NCI-H69 (cell line): Measurements from ENCODE around the gene GFOD1.
A peak's percentile ranks its signal among the peaks of the same experiment; 100 is the strongest.
"Not testable (repeated sequence)": the region's sequence is repeated elsewhere in the genome, so short reads cannot be mapped to it uniquely, and the experiment has no call there.

ENCODE experiments used
- DNase-seq: peaks from one replicate; lab custom pipeline; 2025; lab: John Stamatoyannopoulos, UW

GFOD1 gene

GRCh38 chr6:13463941-13464340 is 23.5 kb downstream of the GFOD1 start:
- DNase-seq, result no peak

- no peak for DNase-seq
Measured at GRCh38 chr6:13463328-13463717, 24.1 kb downstream of the GFOD1 start.

- peak; percentile 46 for DNase-seq
Measured at GRCh38 chr6:13462458-13463327, 24.7 kb downstream of the GFOD1 start.

GRCh38 chr6:13461805-13462204 is 25.6 kb downstream of the GFOD1 start:
- DNase-seq, result peak; percentile 41

- DNase-seq, result no peak
Measured at GRCh38 chr6:13461307-13461706, 26.1 kb downstream of the GFOD1 start.

- not testable (repeated sequence) for DNase-seq
Measured at GRCh38 chr6:13460289-13460688, 27.1 kb downstream of the GFOD1 start.

- DNase-seq, result no peak
Measured at GRCh38 chr6:13457577-13457976, 29.8 kb downstream of the GFOD1 start.

- DNase-seq, result no peak
Measured at GRCh38 chr6:13455552-13455966, 31.8 kb downstream of the GFOD1 start.

- peak; percentile 14 for DNase-seq
Measured at GRCh38 chr6:13454286-13455221, 32.8 kb downstream of the GFOD1 start.

- DNase-seq, result peak; percentile 91
Measured at GRCh38 chr6:13453771-13454251, 33.6 kb downstream of the GFOD1 start.

GRCh38 chr6:13453153-13453552 is 34.2 kb downstream of the GFOD1 start:
- DNase-seq, result no peak

GRCh38 chr6:13452346-13453117 is 34.9 kb downstream of the GFOD1 start:
- DNase-seq, result no peak

- no peak for DNase-seq
Measured at GRCh38 chr6:13451181-13451895, 36.1 kb downstream of the GFOD1 start.

- no peak for DNase-seq
Measured at GRCh38 chr6:13450628-13451027, 36.8 kb downstream of the GFOD1 start.

- no peak for DNase-seq
Measured at GRCh38 chr6:13447949-13448724, 39.3 kb downstream of the GFOD1 start.

- DNase-seq, result no peak
Measured at GRCh38 chr6:13446381-13446780, 41.0 kb downstream of the GFOD1 start.

GRCh38 chr6:13445744-13446115 is 41.7 kb downstream of the GFOD1 start:
- no peak for DNase-seq

GRCh38 chr6:13445005-13445743 is 42.2 kb downstream of the GFOD1 start:
- peak; percentile 97 for DNase-seq

- DNase-seq, result no peak
Measured at GRCh38 chr6:13444604-13445003, 42.8 kb downstream of the GFOD1 start.

GRCh38 chr6:13443978-13444377 is 43.4 kb downstream of the GFOD1 start:
- DNase-seq, result not testable (repeated sequence)
